Stomach (tissue), 4 donors: ENCODE data around the gene FAM124A.

Source experiments
- EP300 ChIP-seq: sonication (generic); formaldehyde crosslinking; IDR thresholded peaks from one replicate; pipeline ENCODE4 v1.6.1; 2017; ENCODE audit warnings: antibody characterized with exemption
- TF ChIP-seq, protein P1 (sequence below), 7 experiments: fragments of 450-650 bp in 4 of 7; fragments of 200-600 bp in 3 of 7; sonication (generic) in 3 of 7; IDR thresholded peaks; one replicate each; pipeline ENCODE4 v1.5.1; 2016 to 2019; ENCODE audit warnings: antibody characterized with exemption in 7 of 7, control low read depth in 2 of 7, mild to moderate bottlenecking in 1 of 7

DNA sequence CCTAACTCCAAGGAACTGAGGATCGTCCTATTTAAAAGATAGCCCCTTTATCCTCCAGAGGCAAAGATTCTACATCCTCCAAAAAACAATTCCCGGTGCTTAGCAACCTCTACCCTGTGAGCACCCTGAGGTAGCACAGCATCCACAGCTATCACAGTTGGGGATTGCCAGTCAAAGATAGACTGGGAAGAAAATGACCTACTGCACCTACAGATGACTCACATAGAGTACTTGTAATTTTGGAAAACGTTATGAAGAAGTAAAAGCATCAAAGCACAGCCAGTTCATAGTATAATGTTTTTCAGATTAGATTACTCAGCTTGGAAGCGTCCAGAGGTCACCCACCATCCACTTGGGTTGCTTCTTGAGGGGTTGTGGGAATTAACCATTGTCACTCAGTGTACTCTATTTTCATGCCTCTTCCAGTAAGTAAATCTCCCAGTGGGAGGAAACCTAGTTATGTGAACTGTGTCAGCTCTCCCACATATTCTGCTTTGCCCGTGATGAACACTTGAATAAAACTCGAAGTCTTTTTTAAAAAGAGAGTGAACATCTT lies 8.9 kb upstream of the FAM124A start:
- TF ChIP-seq EP300 = no peak
- TF ChIP-seq, protein P1, sequence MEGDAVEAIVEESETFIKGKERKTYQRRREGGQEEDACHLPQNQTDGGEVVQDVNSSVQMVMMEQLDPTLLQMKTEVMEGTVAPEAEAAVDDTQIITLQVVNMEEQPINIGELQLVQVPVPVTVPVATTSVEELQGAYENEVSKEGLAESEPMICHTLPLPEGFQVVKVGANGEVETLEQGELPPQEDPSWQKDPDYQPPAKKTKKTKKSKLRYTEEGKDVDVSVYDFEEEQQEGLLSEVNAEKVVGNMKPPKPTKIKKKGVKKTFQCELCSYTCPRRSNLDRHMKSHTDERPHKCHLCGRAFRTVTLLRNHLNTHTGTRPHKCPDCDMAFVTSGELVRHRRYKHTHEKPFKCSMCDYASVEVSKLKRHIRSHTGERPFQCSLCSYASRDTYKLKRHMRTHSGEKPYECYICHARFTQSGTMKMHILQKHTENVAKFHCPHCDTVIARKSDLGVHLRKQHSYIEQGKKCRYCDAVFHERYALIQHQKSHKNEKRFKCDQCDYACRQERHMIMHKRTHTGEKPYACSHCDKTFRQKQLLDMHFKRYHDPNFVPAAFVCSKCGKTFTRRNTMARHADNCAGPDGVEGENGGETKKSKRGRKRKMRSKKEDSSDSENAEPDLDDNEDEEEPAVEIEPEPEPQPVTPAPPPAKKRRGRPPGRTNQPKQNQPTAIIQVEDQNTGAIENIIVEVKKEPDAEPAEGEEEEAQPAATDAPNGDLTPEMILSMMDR (IDR thresholded peaks at IDR 0.05) = no peak
